Activated B cell treated with CpG ODN at 0.5 μM for 24 hours (primary cell): ENCODE results near the gene TMC2. TPM values are rescaled to one million over a fixed set of nuclear protein-coding genes. Genes with fewer than 3 reads are reported as not detected.

ENCODE experiments used
- ATAC-seq: fragments of 200-7000 bp; cut with Tn5 transposase; one replicate; pipeline ENCODE4 v1.10.0; 2021; ENCODE audit warnings: low read depth, mild to moderate bottlenecking, moderate library complexity
- CTCF ChIA-PET: fragments of 350-600 bp; sonication (Branson Sonifier 250); formaldehyde crosslinking; loops from one replicate; lab custom pipeline; 2021; ENCODE audit warnings: antibody characterized with exemption; lab: Charles Lee
- POLR2A ChIA-PET: fragments of 350-600 bp; sonication (Branson Sonifier 250); formaldehyde crosslinking; loops from one replicate; lab custom pipeline; 2021; ENCODE audit warnings: antibody characterized with exemption; lab: Charles Lee
- DNase-seq: peaks from one replicate; pipeline ENCODE4 v3.0.0; 2022
- H3K27ac Mint-ChIP-seq: one replicate; pipeline ENCODE4 v1.8.0; 2020; ENCODE audit warnings: mixed read lengths
- H3K27me3 Mint-ChIP-seq: one replicate; pipeline ENCODE4 v1.8.0; 2021; ENCODE audit warnings: mixed read lengths
- H3K36me3 Mint-ChIP-seq: one replicate; pipeline ENCODE4 v1.8.0; 2021; ENCODE audit warnings: low read depth, mixed read lengths
- H3K4me1 Mint-ChIP-seq: one replicate; pipeline ENCODE4 v1.8.0; 2021; ENCODE audit warnings: mixed read lengths
- H3K4me3 Mint-ChIP-seq: one replicate; pipeline ENCODE4 v1.8.0; 2020; ENCODE audit warnings: mild to moderate bottlenecking, mixed read lengths
- H3K9me3 Mint-ChIP-seq: one replicate; pipeline ENCODE4 v1.8.0; 2020; ENCODE audit warnings: mixed read lengths
- CTCF ChIP-seq: fragments of 200-600 bp; IDR thresholded peaks from one replicate; pipeline ENCODE4 v1.8.0; 2022; ENCODE audit warnings: antibody characterized with exemption, mild to moderate bottlenecking
- intact Hi-C: fragments of 100-400 bp; cut with micrococcal nuclease; formaldehyde crosslinking; loops from one replicate; pipeline ENCODE4 v1.15.1; 2024
- total RNA-seq: library from RNA; stranded (reverse); gene quantifications from 2 replicates; pipeline ENCODE4 v1.2.3, GENCODE V29; 2022

The TMC2 gene
- total RNA-seq, 1 donor from 2014 or later, result not detected

GRCh38 chr20:2559279-2559626 lies 22.9 kb downstream of the TMC2 start:
- ChIA-PET CTCF (no interaction called here), POLR2A (no interaction called here)
- ATAC-seq, result no peak
- DNase-seq, result no peak
- Mint-ChIP-seq H3K4me1 (no peaks in the 10 kb centered on the region), H3K9me3 (no peaks in the 10 kb centered on the region), H3K27ac (no peak overlapping the region), H3K36me3 (no peaks in the 10 kb centered on the region), H3K4me3 (no peak overlapping the region), H3K27me3 (peaks cover 48% of the 10 kb centered on the region)
- no peak for TF ChIP-seq CTCF
- intact Hi-C loops, result no loop called here

- intact Hi-C loops, result no loop called here
- no peak for ATAC-seq
- POLR2A ChIA-PET, result no interaction called here
- no peak for DNase-seq
- TF ChIP-seq CTCF, result no peak
- Mint-ChIP-seq H3K27ac (no peak overlapping the region), H3K4me1 (no peaks in the 10 kb centered on the region), H3K36me3 (no peaks in the 10 kb centered on the region), H3K9me3 (no peaks in the 10 kb centered on the region), H3K27me3 (peaks cover 48% of the 10 kb centered on the region), H3K4me3 (no peak overlapping the region)
- CTCF ChIA-PET, result no interaction called here
These were observed 23.3 kb downstream of the TMC2 start for GRCh38 chr20:2559651-2560050.

- intact Hi-C loops, result no loop called here
- CTCF ChIA-PET, result no interaction called here
- no peak overlapping the region for H3K4me3 Mint-ChIP-seq
These were observed 26.7 kb downstream of the TMC2 start for GRCh38 chr20:2563116-2563515.

GRCh38 chr20:2564406-2564805 lies 28.0 kb downstream of the TMC2 start:
- no peak for TF ChIP-seq CTCF
- intact Hi-C loops, result no loop called here
- H3K27me3 Mint-ChIP-seq, result peaks cover 42% of the 10 kb centered on the region
- POLR2A ChIA-PET, result no interaction called here
- no peak for ATAC-seq
- H3K9me3 Mint-ChIP-seq, result no peaks in the 10 kb centered on the region
- no peaks in the 10 kb centered on the region for H3K36me3 Mint-ChIP-seq
- no peaks in the 10 kb centered on the region for H3K4me1 Mint-ChIP-seq
- no peak overlapping the region for H3K4me3 Mint-ChIP-seq
- DNase-seq, result no peak
- no peak overlapping the region for H3K27ac Mint-ChIP-seq
- CTCF ChIA-PET, result no interaction called here

More at GRCh38 chr20:2563116-2563515, 26.7 kb downstream of the TMC2 start:
- H3K36me3 Mint-ChIP-seq, result no peaks in the 10 kb centered on the region
- DNase-seq, result no peak
- peaks cover 46% of the 10 kb centered on the region for H3K27me3 Mint-ChIP-seq
- H3K4me1 Mint-ChIP-seq, result no peaks in the 10 kb centered on the region
- TF ChIP-seq CTCF, result no peak
- ATAC-seq, result no peak
- POLR2A ChIA-PET, result no interaction called here
- no peaks in the 10 kb centered on the region for H3K9me3 Mint-ChIP-seq
- H3K27ac Mint-ChIP-seq, result no peak overlapping the region

- POLR2A ChIA-PET, result no interaction called here
- Mint-ChIP-seq H3K9me3 (no peaks in the 10 kb centered on the region), H3K4me3 (no peak overlapping the region), H3K27me3 (peaks cover 37% of the 10 kb centered on the region), H3K27ac (no peak overlapping the region), H3K36me3 (no peaks in the 10 kb centered on the region), H3K4me1 (no peaks in the 10 kb centered on the region)
- no peak for ATAC-seq
- no peak for TF ChIP-seq CTCF
- intact Hi-C loops, result no loop called here
- CTCF ChIA-PET, result no interaction called here
- no peak for DNase-seq
These were observed 39.3 kb downstream of the TMC2 start for GRCh38 chr20:2575682-2576081.
